DND-41 (cell line): ENCODE results near the gene COL4A6.
A peak's percentile ranks its signal among the peaks of the same experiment; 100 is the strongest.

ENCODE experiments used
- ATAC-seq: fragments of 200-7000 bp; cut with Tn5 transposase; 3 replicates; pipeline ENCODE4 v1.9.1; 2021; ENCODE audit warnings: low read depth; ENCODE audit not compliant: insufficient read depth
- DNase-seq: peaks from one replicate; pipeline ENCODE4 v3.0.0-alpha.2; 2020
- H2AFZ ChIP-seq: 2 replicates; pipeline ENCODE4 v1.6.0; 2012; ENCODE audit warnings: low read depth, low read length
- H3K27ac ChIP-seq: 2 replicates; pipeline ENCODE4 v1.5.1; 2012; ENCODE audit warnings: low read length, inconsistent platforms
- H3K27me3 ChIP-seq: fragments of 200-600 bp; sonication (generic); 2 replicates; pipeline ENCODE4 v1.6.0; 2012; ENCODE audit warnings: low read length, mild to moderate bottlenecking, inconsistent platforms; ENCODE audit not compliant: insufficient read depth, poor library complexity
- H3K36me3 ChIP-seq: 2 replicates; pipeline ENCODE4 v1.5.1; 2012; ENCODE audit warnings: low read length, inconsistent platforms; ENCODE audit not compliant: insufficient read depth
- H3K4me1 ChIP-seq: 2 replicates; pipeline ENCODE4 v1.5.1; 2012; ENCODE audit warnings: mild to moderate bottlenecking, low read length; ENCODE audit not compliant: insufficient read depth
- H3K4me2 ChIP-seq: 2 replicates; pipeline ENCODE4 v1.6.0; 2012; ENCODE audit warnings: mild to moderate bottlenecking, moderate library complexity, low read length, inconsistent platforms; ENCODE audit not compliant: insufficient read depth
- H3K4me3 ChIP-seq, 2 experiments: fragments of 200-600 bp in 1 of 2; shearing (Covaris generic) in 1 of 2; 2 replicates each; pipeline ENCODE4 v1.5.1; 2012 to 2016; ENCODE audit warnings: inconsistent platforms in 2 of 2, low read length in 2 of 2, mild to moderate bottlenecking in 2 of 2, low read depth in 1 of 2, moderate library complexity in 1 of 2
- H3K79me2 ChIP-seq: 2 replicates; pipeline ENCODE4 v1.6.0; 2012; ENCODE audit warnings: low read length, inconsistent platforms; ENCODE audit not compliant: insufficient read depth
- H3K9ac ChIP-seq: 2 replicates; pipeline ENCODE4 v1.6.0; 2012; ENCODE audit warnings: low read depth, mild to moderate bottlenecking, inconsistent platforms, low read length, moderate library complexity
- H3K9me3 ChIP-seq: 2 replicates; pipeline ENCODE4 v1.5.1; 2012; ENCODE audit warnings: low read length, moderate library complexity, mild to moderate bottlenecking, inconsistent platforms; ENCODE audit not compliant: insufficient read depth, severe bottlenecking
- H4K20me1 ChIP-seq: 2 replicates; pipeline ENCODE4 v1.6.0; 2012; ENCODE audit warnings: low read length; ENCODE audit not compliant: insufficient read depth
- CTCF ChIP-seq: IDR thresholded peaks from 2 replicates; pipeline ENCODE4 v1.5.1; 2012; ENCODE audit warnings: borderline replicate concordance, low read length, moderate library complexity, mild to moderate bottlenecking; ENCODE audit not compliant: poor library complexity, severe bottlenecking; ENCODE audit errors: extremely low read depth
- EZH2 ChIP-seq: IDR thresholded peaks from 3 replicates; pipeline ENCODE4 v1.6.1; 2012; ENCODE audit warnings: borderline replicate concordance, low read depth, mild to moderate bottlenecking, moderate library complexity, low read length, inconsistent platforms; ENCODE audit not compliant: severe bottlenecking

Gene COL4A6

GRCh38 chrX:108304210-108304609 lies 134.0 kb downstream of the COL4A6 start:
- Histone ChIP-seq H3K36me3 (no peaks in the 10 kb centered on the region), H3K9ac (no peak overlapping the region), H4K20me1 (no peaks in the 10 kb centered on the region), H3K79me2 (no peaks in the 10 kb centered on the region), H3K27ac (no peak overlapping the region), H3K27me3 (no peaks in the 10 kb centered on the region), H3K9me3 (no peaks in the 10 kb centered on the region), H3K4me1 (no peaks in the 10 kb centered on the region), H3K4me3 (no peak overlapping the region), H3K4me2 (no peak overlapping the region), H2AFZ (no peak overlapping the region)
- DNase-seq = no peak
- ATAC-seq = no peak
- TF ChIP-seq EZH2 (no peak), CTCF (peak; percentile 38)

GRCh38 chrX:108303682-108304081 lies 134.5 kb downstream of the COL4A6 start:
- Histone ChIP-seq H3K4me1 (no peaks in the 10 kb centered on the region), H3K4me2 (no peak overlapping the region), H3K4me3 (no peak overlapping the region), H3K27me3 (no peaks in the 10 kb centered on the region), H4K20me1 (no peaks in the 10 kb centered on the region), H3K9ac (no peak overlapping the region), H3K79me2 (no peaks in the 10 kb centered on the region), H3K36me3 (no peaks in the 10 kb centered on the region), H3K27ac (no peak overlapping the region), H2AFZ (no peak overlapping the region), H3K9me3 (no peaks in the 10 kb centered on the region)
- ATAC-seq (no peak), DNase-seq (no peak)
- TF ChIP-seq CTCF (no peak), EZH2 (no peak)

- Histone ChIP-seq H3K36me3 (no peaks in the 10 kb centered on the region), H3K27me3 (no peaks in the 10 kb centered on the region), H3K9ac (no peak overlapping the region), H4K20me1 (no peaks in the 10 kb centered on the region), H3K4me2 (no peak overlapping the region), H2AFZ (no peak overlapping the region), H3K9me3 (no peaks in the 10 kb centered on the region), H3K4me1 (no peaks in the 10 kb centered on the region), H3K4me3 (no peak overlapping the region), H3K27ac (no peak overlapping the region), H3K79me2 (no peaks in the 10 kb centered on the region)
- DNase-seq = no peak
- ATAC-seq = no peak
- no peak for TF ChIP-seq EZH2
- no peak for TF ChIP-seq CTCF
Measured at GRCh38 chrX:108299704-108300103, 138.5 kb downstream of the COL4A6 start.

GRCh38 chrX:108299101-108299591 lies 139.1 kb downstream of the COL4A6 start:
- Histone ChIP-seq H3K4me2 (no peak overlapping the region), H3K79me2 (no peaks in the 10 kb centered on the region), H3K4me1 (no peaks in the 10 kb centered on the region), H2AFZ (no peak overlapping the region), H3K27ac (no peak overlapping the region), H3K9me3 (no peaks in the 10 kb centered on the region), H3K4me3 (no peak overlapping the region), H3K27me3 (no peaks in the 10 kb centered on the region), H3K9ac (no peak overlapping the region), H3K36me3 (no peaks in the 10 kb centered on the region), H4K20me1 (no peaks in the 10 kb centered on the region)
- ATAC-seq = peak; percentile 69
- no peak for TF ChIP-seq CTCF
- no peak for TF ChIP-seq EZH2
- peak; percentile 22 for DNase-seq
